Fibroblast of peridontal ligament (primary cell): ENCODE results near the gene PTTG1IP.

Source experiments
- DNase-seq: peaks from one replicate; pipeline ENCODE4 v3.0.0-alpha.2; 2010; ENCODE audit errors: extremely low read depth

The PTTG1IP gene

GRCh38 chr21:44823179-44823660 lies 50.3 kb downstream of the PTTG1IP start:
- no peak for DNase-seq

DNA sequence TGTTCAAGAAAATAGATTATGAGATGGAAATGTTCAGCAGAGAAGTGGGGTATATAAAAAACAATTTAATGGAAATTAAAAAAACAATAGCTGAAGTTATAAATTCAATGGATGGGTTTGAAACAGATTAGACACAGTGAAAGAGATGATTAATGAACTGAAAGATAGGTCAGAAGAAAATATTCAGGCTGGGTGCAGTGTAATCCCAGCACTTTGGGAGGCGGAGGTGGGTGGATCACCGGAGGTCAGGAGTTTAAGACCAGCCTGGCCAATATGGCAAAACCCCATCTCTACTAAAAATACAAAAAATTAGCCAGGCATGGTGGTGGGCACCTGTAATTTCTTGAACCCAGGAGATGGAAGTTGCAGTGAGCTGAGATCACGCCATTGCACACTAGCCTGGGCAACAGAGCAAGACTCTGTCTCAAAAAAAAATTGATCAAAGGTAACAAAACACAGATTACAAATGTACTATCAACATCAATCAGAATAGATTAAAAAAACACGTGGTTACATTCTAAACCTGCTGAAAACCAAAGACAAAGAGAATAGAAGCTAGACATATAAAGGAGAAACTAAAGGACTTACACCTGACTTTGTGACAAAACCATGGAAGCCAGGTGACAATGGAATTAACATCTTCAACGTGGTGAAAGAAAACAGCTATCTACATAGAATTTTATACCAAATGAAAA lies 50.9 kb downstream of the PTTG1IP start:
- no peak for DNase-seq

- peak; percentile 75 for DNase-seq
Measured at GRCh38 chr21:44820851-44821250, 52.6 kb downstream of the PTTG1IP start.

- DNase-seq: no peak
Measured at GRCh38 chr21:44819283-44820243, 53.9 kb downstream of the PTTG1IP start.

- DNase-seq: no peak
Measured at GRCh38 chr21:44818640-44819011, 54.9 kb downstream of the PTTG1IP start.

- DNase-seq: peak; percentile 71
Measured at GRCh38 chr21:44817914-44818639, 55.4 kb downstream of the PTTG1IP start, which contains the start of gene SUMO3. Gene SUMO3, minus strand, starts transcription at chr21:44818062. Its CDS starts 94 bp downstream, at chr21:44817968.

GRCh38 chr21:44817506-44817880 lies 56.0 kb downstream of the PTTG1IP start:
- peak; percentile 84 for DNase-seq

DNA sequence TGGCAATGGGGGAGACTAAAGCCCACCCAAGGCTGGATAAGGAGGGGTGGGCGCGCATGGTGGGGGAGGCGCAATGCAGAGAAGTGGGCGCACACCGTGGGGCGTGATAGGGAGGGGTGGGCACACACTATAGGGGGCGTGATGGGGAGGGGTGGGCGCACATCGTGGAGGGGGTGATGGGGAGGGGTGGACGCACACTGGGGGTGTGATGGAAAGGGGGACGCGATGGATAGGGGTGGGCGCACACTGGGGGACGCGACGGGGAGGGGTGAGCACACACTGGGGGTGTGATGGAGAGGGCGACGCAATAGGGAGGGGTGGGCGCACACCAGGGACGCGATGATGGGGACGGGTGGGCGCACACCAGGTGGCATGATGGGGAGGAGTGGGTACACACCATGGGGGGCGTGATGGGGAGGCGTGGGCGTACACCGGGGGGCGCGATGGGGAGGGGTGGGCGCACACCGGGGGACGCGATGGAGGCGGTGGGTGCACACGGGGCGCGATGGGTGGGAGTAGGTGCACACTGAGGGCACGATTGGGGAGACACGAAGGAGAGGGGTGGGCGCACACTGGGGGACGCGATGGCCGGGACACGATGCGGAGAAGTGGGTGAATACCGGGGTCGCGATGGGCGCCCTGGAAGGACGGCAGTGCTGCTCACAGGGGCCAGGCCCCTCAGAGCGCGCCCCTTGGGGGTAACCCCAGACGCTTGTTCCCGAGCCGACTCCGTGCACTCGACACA lies 56.6 kb downstream of the PTTG1IP start:
- DNase-seq: no peak

DNA sequence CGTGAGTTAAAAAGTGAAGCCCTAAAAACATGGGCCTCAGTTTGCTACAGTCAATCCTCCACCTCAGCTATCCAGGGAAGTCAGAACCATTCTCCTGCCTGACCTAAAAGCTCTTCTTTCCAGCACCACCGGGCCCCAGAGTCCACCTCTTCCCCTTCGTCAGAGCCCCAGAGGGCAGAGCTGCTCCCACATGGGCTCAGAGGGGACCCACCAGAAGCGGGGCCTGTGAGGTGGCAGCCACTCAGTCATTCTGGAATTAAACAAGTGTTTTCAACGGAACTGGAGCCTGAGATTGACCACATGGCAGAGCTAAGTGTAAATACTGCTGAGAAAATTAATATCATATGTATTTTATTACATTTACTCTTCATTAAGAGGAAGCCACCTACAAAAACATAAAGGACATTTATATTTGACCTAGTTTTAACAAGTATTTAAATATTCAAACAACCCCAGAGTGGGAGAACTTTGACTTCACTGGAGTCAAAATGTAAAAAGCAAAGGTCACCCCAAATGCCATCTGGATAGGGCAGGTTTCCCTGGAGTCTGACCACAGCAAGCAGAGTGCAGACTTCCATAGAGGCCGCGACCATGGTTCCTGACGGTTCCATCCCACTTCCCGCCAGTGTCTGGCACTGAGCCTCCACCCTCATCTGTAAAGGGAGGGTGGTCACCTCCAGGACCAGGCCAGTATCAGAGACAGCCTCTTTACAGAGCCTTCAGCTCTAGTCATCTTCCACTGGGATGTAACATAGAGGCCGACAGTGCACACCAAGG lies 57.5 kb downstream of the PTTG1IP start:
- DNase-seq: no peak

DNA sequence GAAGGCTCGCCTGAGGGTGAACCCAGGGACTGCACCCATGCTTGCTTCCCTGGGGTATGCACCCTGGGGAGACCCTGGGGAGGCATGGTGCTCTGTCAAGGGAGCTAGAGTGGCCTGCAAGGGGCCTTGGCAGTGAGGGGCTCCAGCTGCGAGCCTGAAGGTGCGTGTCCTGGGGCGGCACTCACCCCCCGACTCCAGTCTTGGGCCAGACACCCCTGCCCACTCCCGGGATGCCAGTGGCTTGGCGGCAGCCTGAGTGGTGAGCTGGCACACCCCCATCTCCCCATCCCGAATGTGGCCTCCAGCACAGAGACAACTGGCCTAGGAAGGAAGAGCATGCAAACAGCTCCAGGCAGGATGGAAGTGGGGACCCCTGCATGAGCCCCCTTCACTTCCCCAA lies 58.3 kb downstream of the PTTG1IP start:
- no peak for DNase-seq

GRCh38 chr21:44814498-44815023 lies 58.9 kb downstream of the PTTG1IP start:
- peak; percentile 41 for DNase-seq

DNA sequence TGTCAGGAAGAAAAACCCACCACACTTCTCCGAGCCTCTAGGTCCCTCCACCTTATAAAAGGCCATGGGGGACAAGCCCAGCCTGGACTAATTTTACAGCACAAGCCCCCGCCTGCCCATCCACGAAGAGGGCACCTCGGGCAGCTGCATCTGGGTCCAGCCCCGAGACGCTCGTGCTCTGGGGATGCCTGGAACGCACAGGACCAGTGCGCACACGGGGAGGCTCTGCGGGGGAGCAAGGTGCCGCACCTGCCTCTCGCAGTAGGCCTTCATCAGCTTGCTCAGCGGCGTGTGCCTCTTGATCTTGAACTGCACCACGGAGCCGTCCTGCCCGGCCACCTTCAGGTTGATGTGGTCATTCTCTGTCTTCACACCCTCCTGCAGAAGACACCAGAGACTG lies 59.8 kb downstream of the PTTG1IP start:
- no peak for DNase-seq

- DNase-seq: no peak
Measured at GRCh38 chr21:44813149-44813548, 60.3 kb downstream of the PTTG1IP start.

- no peak for DNase-seq
Measured at GRCh38 chr21:44812640-44813039, 60.9 kb downstream of the PTTG1IP start.

- DNase-seq: no peak
Measured at GRCh38 chr21:44810779-44811178, 62.7 kb downstream of the PTTG1IP start.

- DNase-seq: no peak
Measured at GRCh38 chr21:44805859-44806258, 67.6 kb downstream of the PTTG1IP start.

- DNase-seq: no peak
Measured at GRCh38 chr21:44805226-44805625, 68.3 kb downstream of the PTTG1IP start.

DNA sequence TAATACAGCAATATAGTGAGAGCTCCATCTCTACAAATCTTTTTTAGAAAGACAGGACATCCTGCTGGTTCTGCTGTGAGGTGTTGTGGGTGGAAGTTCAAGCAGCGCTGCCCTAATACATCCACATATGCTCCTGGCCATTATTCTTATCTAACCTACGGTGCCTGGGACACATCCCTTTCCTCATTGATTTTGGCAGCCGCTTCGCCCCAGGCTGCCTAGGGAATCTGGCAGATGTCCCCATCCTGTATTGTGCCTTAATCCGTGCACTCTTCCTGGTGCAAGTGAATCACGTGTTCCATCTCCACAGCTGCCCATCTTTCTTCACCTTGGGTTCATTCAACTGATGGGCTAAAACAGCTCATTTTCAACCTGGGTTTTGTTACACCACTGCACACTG lies 68.7 kb downstream of the PTTG1IP start:
- DNase-seq: no peak

GRCh38 chr21:44803651-44804050 lies 69.8 kb downstream of the PTTG1IP start:
- DNase-seq: no peak

GRCh38 chr21:44802396-44803153 lies 70.9 kb downstream of the PTTG1IP start:
- no peak for DNase-seq
